Ascending aorta (tissue), 2 donors: ENCODE data around the gene EPX. TPM values are rescaled to one million over a fixed set of nuclear protein-coding genes. Genes with fewer than 3 reads are reported as not detected.

Source experiments
- DNase-seq, 2 donors: peaks; one replicate each; pipeline ENCODE4 v3.0.0-alpha.2; 2019; ENCODE audit warnings: low spot score in 2 of 2
- H3K27ac ChIP-seq, 2 donors: fragments of 200-600 bp; sonication (generic); one replicate each; pipeline ENCODE4 v1.5.1; 2016 to 2017; ENCODE audit warnings: mild to moderate bottlenecking in 1 of 2
- H3K27me3 ChIP-seq: fragments of 200-600 bp; sonication (generic); one replicate; pipeline ENCODE4 v1.5.1; 2017
- H3K36me3 ChIP-seq, 2 donors: fragments of 200-600 bp; sonication (generic); one replicate each; pipeline ENCODE4 v1.5.1; 2016
- H3K4me1 ChIP-seq, 2 donors: fragments of 200-600 bp; sonication (generic); one replicate each; pipeline ENCODE4 v1.5.1; 2016 to 2017; ENCODE audit warnings: mild to moderate bottlenecking in 1 of 2
- H3K4me3 ChIP-seq, 2 donors: fragments of 200-600 bp; sonication (generic); one replicate each; pipeline ENCODE4 v1.5.1; 2016 to 2017; ENCODE audit warnings: mild to moderate bottlenecking in 1 of 2
- H3K9me3 ChIP-seq, 2 donors: fragments of 200-600 bp; sonication (generic); one replicate each; pipeline ENCODE4 v1.5.1; 2016
- intact Hi-C: fragments of 100-400 bp; cut with DNase I; formaldehyde crosslinking; loops from one replicate; pipeline ENCODE4 v1.15.1; 2023
- total RNA-seq: library from RNA; depleted of rRNA; stranded (reverse); fragments of >200 nt; gene quantifications from one replicate; pipeline ENCODE4 v1.1.0, GENCODE V29; 2016
- TF ChIP-seq, protein P1 (sequence below), 3 experiments: fragments of 200-600 bp in 2 of 3; fragments of 450-650 bp in 1 of 3; sonication (generic) in 2 of 3; IDR thresholded peaks; one replicate each; pipeline ENCODE4 v1.5.1; 2016 to 2019; ENCODE audit warnings: antibody characterized with exemption in 3 of 3, mild to moderate bottlenecking in 1 of 3, moderate library complexity in 1 of 3

Gene EPX
- total RNA-seq, 1 donor from 2014 or later: not detected

DNA sequence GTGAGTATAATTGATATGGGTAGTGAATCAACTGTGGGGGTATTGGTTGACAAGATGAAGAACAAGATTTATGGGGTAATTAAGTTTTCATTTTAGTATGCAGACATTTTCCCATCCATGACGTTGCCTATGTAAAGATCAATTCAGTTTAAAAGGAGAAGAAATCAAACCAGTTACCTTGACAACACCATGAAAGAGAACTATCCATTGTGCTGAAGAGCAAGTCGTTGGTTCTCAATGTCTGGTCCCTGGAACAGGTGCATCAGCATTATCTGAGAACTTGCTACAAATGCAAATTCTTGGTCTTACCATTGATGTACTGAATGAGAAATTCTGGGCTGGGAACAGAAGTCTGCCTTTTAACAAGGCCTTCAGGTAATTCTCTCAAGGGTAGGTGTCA, 26.5 kb upstream of the EPX start:
- Histone ChIP-seq H3K4me1 (no peaks in the 10 kb centered on the region), H3K4me3 (no peak overlapping the region), H3K27me3 (no peaks in the 10 kb centered on the region), H3K36me3 (no peaks in the 10 kb centered on the region), H3K27ac (no peak overlapping the region), H3K9me3 (no peaks in the 10 kb centered on the region)
- no peak for DNase-seq
- TF ChIP-seq, protein P1, sequence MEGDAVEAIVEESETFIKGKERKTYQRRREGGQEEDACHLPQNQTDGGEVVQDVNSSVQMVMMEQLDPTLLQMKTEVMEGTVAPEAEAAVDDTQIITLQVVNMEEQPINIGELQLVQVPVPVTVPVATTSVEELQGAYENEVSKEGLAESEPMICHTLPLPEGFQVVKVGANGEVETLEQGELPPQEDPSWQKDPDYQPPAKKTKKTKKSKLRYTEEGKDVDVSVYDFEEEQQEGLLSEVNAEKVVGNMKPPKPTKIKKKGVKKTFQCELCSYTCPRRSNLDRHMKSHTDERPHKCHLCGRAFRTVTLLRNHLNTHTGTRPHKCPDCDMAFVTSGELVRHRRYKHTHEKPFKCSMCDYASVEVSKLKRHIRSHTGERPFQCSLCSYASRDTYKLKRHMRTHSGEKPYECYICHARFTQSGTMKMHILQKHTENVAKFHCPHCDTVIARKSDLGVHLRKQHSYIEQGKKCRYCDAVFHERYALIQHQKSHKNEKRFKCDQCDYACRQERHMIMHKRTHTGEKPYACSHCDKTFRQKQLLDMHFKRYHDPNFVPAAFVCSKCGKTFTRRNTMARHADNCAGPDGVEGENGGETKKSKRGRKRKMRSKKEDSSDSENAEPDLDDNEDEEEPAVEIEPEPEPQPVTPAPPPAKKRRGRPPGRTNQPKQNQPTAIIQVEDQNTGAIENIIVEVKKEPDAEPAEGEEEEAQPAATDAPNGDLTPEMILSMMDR (IDR thresholded peaks at IDR 0.05): no peak
- intact Hi-C loops: no loop called here

DNA sequence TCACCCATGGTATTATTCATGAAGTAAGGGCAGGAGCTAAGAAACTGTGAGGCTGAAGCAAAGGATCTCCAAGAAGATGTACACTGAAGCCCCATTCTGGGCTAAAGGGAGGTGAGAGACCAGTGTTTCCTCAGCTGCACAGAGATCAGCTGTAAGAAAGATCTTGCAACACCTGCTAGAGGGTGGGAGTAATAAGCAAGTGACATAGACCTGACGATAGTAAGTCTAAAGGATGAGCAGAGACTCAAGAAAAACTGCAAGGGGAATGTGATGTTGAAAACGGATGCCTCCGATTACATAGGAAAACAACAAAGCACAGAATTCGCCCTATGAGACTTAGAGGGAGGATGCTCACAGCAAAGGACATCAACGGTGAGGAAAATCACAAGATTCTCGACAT, 25.8 kb upstream of the EPX start, which contains the start of gene OR4D2:
Gene OR4D2 (plus strand): TSS at position 301 of the 400 bp plus-strand sequence. CDS start 2,674 bp downstream, outside the sequence.
- Histone ChIP-seq H3K27me3 (no peaks in the 10 kb centered on the region), H3K4me1 (no peaks in the 10 kb centered on the region), H3K4me3 (no peak within 1 kb of the TSS), H3K27ac (no peak within 1 kb of the TSS), H3K36me3 (no peaks in the 10 kb centered on the region), H3K9me3 (no peaks in the 10 kb centered on the region)
- intact Hi-C loops: no loop called here
- DNase-seq: no peak
- TF ChIP-seq, protein P1 (IDR thresholded peaks at IDR 0.05): no peak

DNA sequence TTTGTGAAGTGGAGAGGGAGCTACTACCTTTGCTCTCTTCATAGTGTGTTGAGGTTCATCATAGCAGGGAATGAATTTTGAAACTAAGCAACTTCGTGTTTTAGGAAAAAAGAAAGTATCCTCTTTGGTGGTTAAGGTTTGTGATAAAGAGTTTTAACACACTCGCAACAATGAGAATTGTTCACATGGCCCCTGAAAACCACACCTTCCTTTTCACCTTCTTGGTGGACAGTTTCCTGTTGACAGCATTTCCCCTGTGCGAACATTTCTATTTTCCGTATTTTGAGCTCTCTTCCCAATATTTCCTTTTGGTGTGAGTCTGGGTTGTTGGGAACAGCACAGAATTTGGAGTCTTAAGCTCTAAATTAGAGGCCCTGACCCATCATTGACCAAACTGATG, 21.9 kb upstream of the EPX start:
- H3K4me1 ChIP-seq: no peaks in the 10 kb centered on the region
- no peak for DNase-seq
- no peak overlapping the region for H3K4me3 ChIP-seq
- no peaks in the 10 kb centered on the region for H3K9me3 ChIP-seq
- H3K36me3 ChIP-seq: no peaks in the 10 kb centered on the region
- no peaks in the 10 kb centered on the region for H3K27me3 ChIP-seq
- TF ChIP-seq, protein P1 (IDR thresholded peaks at IDR 0.05): no peak
- intact Hi-C loops: no loop called here
- H3K27ac ChIP-seq: no peak overlapping the region

DNA sequence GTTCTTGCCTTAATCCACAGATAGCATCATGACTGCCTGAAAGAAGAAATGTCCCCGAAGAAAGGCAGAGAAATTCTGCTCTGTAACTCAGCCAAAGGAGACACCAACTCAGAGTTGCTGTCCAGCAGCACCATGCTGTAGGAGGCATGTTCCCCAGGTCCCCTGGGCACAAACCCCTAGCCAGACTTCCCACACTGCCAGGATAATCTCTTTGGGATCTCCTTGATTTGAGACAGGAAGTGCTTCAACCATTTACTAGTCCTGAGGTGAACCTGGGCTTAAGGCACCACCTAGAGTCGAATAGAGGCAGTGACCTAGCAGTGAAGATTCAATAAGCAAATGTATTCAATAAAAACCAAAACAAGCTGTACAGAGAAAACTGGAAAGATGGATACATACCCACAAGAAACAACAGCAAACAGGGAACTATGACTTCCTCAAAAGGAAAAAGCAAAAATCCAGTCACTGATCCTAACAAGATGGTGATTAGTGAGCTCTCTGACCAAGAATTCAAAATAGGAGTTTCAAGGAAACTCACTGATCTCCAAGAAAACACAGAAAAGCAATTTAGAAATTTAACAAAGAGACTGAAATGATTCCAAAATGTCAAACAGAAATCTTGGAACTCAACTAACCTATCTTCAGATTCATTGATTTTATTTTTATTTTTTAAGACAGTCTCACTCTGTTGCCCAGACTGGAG, 20.0 kb upstream of the EPX start:
- TF ChIP-seq, protein P1 (IDR thresholded peaks at IDR 0.05): no peak
- Histone ChIP-seq H3K36me3 (no peaks in the 10 kb centered on the region), H3K27me3 (no peaks in the 10 kb centered on the region), H3K27ac (no peak overlapping the region), H3K4me1 (no peaks in the 10 kb centered on the region), H3K4me3 (no peak overlapping the region), H3K9me3 (no peaks in the 10 kb centered on the region)
- DNase-seq: no peak
- intact Hi-C loops: no loop called here

DNA sequence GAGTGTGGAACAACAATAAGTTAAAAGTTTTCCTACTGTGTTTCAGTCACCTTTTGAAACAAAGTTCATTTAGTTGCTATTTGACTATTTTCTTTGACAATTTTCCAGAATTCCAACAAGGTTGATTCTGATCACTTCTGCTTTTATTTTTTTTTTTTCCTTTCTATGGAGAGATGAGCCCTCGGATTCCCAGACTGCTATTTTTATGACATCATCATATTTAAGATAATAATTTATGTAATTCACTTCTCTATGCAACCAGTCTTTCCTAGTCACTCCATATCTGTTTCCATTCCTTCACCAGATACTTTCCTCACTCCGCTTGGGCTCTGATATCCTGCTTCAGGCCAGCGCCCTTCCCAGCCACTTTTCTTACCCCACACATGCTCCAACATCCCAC, 17.7 kb upstream of the EPX start:
- DNase-seq: no peak
- H3K36me3 ChIP-seq: no peaks in the 10 kb centered on the region
- no peak overlapping the region for H3K27ac ChIP-seq
- H3K4me1 ChIP-seq: no peaks in the 10 kb centered on the region
- H3K9me3 ChIP-seq: no peaks in the 10 kb centered on the region
- H3K27me3 ChIP-seq: no peaks in the 10 kb centered on the region
- no peak overlapping the region for H3K4me3 ChIP-seq
- TF ChIP-seq, protein P1 (IDR thresholded peaks at IDR 0.05): no peak
- intact Hi-C loops: no loop called here
